GM12875 (cell line): Measurements from ENCODE around the gene SLC3A2.
A peak's percentile ranks its signal among the peaks of the same experiment; 100 is the strongest.

ENCODE experiments used
- H3K4me3 ChIP-seq: one replicate; pipeline ENCODE4 v1.5.1; 2011; ENCODE audit warnings: low read depth, low read length, control low read depth
- CTCF ChIP-seq: IDR thresholded peaks from 2 replicates; pipeline ENCODE4 v1.5.1; 2011; ENCODE audit warnings: low read depth, mild to moderate bottlenecking, control low read depth, inconsistent platforms, low read length, moderate library complexity, borderline replicate concordance; ENCODE audit not compliant: insufficient read depth

The SLC3A2 gene

GRCh38 chr11:62897311-62897710 lies 16.6 kb downstream of the SLC3A2 start:
- H3K4me3 ChIP-seq: no peak overlapping the region
- no peak for TF ChIP-seq CTCF

- no peak overlapping the region for H3K4me3 ChIP-seq
- no peak for TF ChIP-seq CTCF
These were observed 17.3 kb downstream of the SLC3A2 start for GRCh38 chr11:62898027-62898426.

- no peak overlapping the region for H3K4me3 ChIP-seq
- no peak for TF ChIP-seq CTCF
These were observed 22.2 kb downstream of the SLC3A2 start for GRCh38 chr11:62902932-62903331.

GRCh38 chr11:62905296-62905695 lies 24.6 kb downstream of the SLC3A2 start:
- H3K4me3 ChIP-seq: no peak overlapping the region
- TF ChIP-seq CTCF: no peak

- no peak overlapping the region for H3K4me3 ChIP-seq
- peak; percentile 99 for TF ChIP-seq CTCF
These were observed 25.3 kb downstream of the SLC3A2 start for GRCh38 chr11:62905927-62906531.

GRCh38 chr11:62908468-62909072 lies 27.9 kb downstream of the SLC3A2 start:
- no peak overlapping the region for H3K4me3 ChIP-seq
- no peak for TF ChIP-seq CTCF
